SU-DHL-6 (cell line): ENCODE data around the gene NME1.

Experiments
- H2AFZ ChIP-seq: fragments of 200-600 bp; sonication (generic); 2 replicates; pipeline ENCODE4 v1.6.1; 2014; ENCODE audit warnings: low read depth, mild to moderate bottlenecking, moderate library complexity, mixed read lengths, antibody characterized with exemption, low read length; ENCODE audit not compliant: severe bottlenecking
- H3F3A ChIP-seq: fragments of 200-600 bp; shearing (Covaris generic); 2 replicates; pipeline ENCODE4 v1.6.0; 2016; ENCODE audit warnings: antibody characterized with exemption, mild to moderate bottlenecking; ENCODE audit not compliant: insufficient read depth
- H3K27ac ChIP-seq: fragments of 200-600 bp; sonication (generic); 2 replicates; pipeline ENCODE4 v1.5.1; 2016; ENCODE audit warnings: low read depth, mild to moderate bottlenecking, low read length, moderate library complexity, mixed read lengths
- H3K27me3 ChIP-seq: fragments of 200-600 bp; sonication (generic), shearing (Covaris generic); 2 replicates; pipeline ENCODE4 v1.6.0; 2014; ENCODE audit warnings: mild to moderate bottlenecking, low read length
- H3K36me3 ChIP-seq: fragments of 200-600 bp; sonication (generic); 2 replicates; pipeline ENCODE4 v1.6.1; 2014; ENCODE audit warnings: mild to moderate bottlenecking, low read length, mixed read lengths
- H3K4me2 ChIP-seq: fragments of 300-600, 200-600 bp; shearing (Covaris generic), sonication (generic); 2 replicates; pipeline ENCODE4 v1.6.0; 2014; ENCODE audit warnings: low read length, low read depth, mild to moderate bottlenecking; ENCODE audit not compliant: poor library complexity, severe bottlenecking
- H3K4me3 ChIP-seq: fragments of 200-600 bp; sonication (generic); 2 replicates; pipeline ENCODE4 v1.5.1; 2014; ENCODE audit warnings: antibody characterized with exemption, low read length, mild to moderate bottlenecking, mixed read lengths; ENCODE audit not compliant: insufficient read depth, poor library complexity, severe bottlenecking
- H3K79me2 ChIP-seq: fragments of 200-600 bp; sonication (generic); 2 replicates; pipeline ENCODE4 v1.6.1; 2014; ENCODE audit warnings: mild to moderate bottlenecking, low read length, moderate library complexity; ENCODE audit not compliant: insufficient read depth
- H3K9ac ChIP-seq: fragments of 200-600 bp; sonication (generic); 2 replicates; pipeline ENCODE4 v1.7.0; 2014; ENCODE audit warnings: mild to moderate bottlenecking, low read length
- H3K9me2 ChIP-seq: fragments of 200-600 bp; sonication (generic); replicated peaks from 2 replicates; pipeline ENCODE4 v1.6.1; 2014; ENCODE audit warnings: low read length; ENCODE audit not compliant: insufficient read depth
- H3K9me3 ChIP-seq: fragments of 200-600 bp; sonication (generic); 2 replicates; pipeline ENCODE4 v1.6.1; 2014; ENCODE audit warnings: low read length, mixed read lengths; ENCODE audit not compliant: insufficient read depth
- H4K20me1 ChIP-seq: fragments of 200-600 bp; sonication (generic); 2 replicates; pipeline ENCODE4 v1.6.1; 2014; ENCODE audit warnings: low read depth, mild to moderate bottlenecking, antibody characterized with exemption, low read length, moderate library complexity, mixed read lengths
- EZH2phosphoT487 ChIP-seq: fragments of 200-600 bp; sonication (generic), shearing (Covaris generic); conservative IDR thresholded peaks from 2 replicates; pipeline ENCODE4 v1.6.1; 2018; ENCODE audit warnings: mild to moderate bottlenecking, antibody characterized with exemption, low read length, moderate library complexity, mixed read lengths
- TF ChIP-seq, protein P1 (sequence below): fragments of 200-600 bp; sonication (generic); IDR thresholded peaks from one replicate; pipeline ENCODE4 v1.5.1; 2017; ENCODE audit warnings: antibody characterized with exemption, mild to moderate bottlenecking, low read length, moderate library complexity; ENCODE audit not compliant: insufficient read depth, poor library complexity, severe bottlenecking

The NME1 gene

DNA sequence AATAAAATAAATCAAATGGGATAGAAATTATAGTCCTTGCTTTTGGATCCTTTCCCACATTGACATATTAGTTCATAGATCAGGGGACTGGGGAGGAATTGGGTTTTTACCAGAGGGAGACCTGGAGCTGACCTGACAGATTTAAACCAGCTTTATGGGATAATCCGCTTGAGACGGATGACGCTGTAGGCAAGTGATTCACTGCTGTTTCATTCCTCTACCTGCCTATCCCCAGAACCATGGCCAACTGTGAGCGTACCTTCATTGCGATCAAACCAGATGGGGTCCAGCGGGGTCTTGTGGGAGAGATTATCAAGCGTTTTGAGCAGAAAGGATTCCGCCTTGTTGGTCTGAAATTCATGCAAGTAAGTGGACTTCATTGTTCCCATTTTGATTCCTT lies 2.1 kb downstream of the NME1 start:
- H2AFZ ChIP-seq = no peak overlapping the region
- H3K4me3 ChIP-seq = no peak overlapping the region
- no peaks in the 10 kb centered on the region for H3K9me3 ChIP-seq
- H3K79me2 ChIP-seq = peaks cover 58% of the 10 kb centered on the region
- no peaks in the 10 kb centered on the region for H3K27me3 ChIP-seq
- H3K9ac ChIP-seq = no peak overlapping the region
- H3K9me2 ChIP-seq = no peaks in the 10 kb centered on the region
- no peaks in the 10 kb centered on the region for H3F3A ChIP-seq
- TF ChIP-seq, protein P1, sequence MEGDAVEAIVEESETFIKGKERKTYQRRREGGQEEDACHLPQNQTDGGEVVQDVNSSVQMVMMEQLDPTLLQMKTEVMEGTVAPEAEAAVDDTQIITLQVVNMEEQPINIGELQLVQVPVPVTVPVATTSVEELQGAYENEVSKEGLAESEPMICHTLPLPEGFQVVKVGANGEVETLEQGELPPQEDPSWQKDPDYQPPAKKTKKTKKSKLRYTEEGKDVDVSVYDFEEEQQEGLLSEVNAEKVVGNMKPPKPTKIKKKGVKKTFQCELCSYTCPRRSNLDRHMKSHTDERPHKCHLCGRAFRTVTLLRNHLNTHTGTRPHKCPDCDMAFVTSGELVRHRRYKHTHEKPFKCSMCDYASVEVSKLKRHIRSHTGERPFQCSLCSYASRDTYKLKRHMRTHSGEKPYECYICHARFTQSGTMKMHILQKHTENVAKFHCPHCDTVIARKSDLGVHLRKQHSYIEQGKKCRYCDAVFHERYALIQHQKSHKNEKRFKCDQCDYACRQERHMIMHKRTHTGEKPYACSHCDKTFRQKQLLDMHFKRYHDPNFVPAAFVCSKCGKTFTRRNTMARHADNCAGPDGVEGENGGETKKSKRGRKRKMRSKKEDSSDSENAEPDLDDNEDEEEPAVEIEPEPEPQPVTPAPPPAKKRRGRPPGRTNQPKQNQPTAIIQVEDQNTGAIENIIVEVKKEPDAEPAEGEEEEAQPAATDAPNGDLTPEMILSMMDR = no peak
- TF ChIP-seq EZH2phosphoT487 = no peak
- H3K36me3 ChIP-seq = peaks cover 14% of the 10 kb centered on the region; the same call in 1 of the 2 replicates
- H3K27ac ChIP-seq = no peak overlapping the region
- H3K4me2 ChIP-seq = peak overlapping the region; percentile 85
- H4K20me1 ChIP-seq = 0 out of 2 replicates have a peak, but pooled peaks cover 3% of the 10 kb centered on the region

DNA sequence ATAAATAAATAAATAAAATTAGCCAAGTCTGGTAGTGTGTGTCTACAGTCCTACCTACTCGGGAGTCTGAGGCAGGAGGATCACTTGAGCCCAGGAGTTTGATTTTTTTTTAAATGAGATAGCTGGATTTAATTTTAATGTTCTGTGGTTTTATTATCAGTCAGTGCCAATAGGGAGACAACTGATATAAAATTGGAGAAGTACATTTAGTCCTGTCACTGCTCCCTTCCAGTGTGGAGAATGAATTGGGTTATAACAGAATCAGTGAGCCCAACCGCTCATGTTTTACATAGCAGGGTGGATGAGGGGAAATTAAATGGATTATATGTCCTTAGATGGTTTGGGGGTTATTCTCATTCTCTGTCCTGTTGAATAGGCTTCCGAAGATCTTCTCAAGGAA lies 6.2 kb downstream of the NME1 start:
- H3K79me2 ChIP-seq = peaks cover 45% of the 10 kb centered on the region

DNA sequence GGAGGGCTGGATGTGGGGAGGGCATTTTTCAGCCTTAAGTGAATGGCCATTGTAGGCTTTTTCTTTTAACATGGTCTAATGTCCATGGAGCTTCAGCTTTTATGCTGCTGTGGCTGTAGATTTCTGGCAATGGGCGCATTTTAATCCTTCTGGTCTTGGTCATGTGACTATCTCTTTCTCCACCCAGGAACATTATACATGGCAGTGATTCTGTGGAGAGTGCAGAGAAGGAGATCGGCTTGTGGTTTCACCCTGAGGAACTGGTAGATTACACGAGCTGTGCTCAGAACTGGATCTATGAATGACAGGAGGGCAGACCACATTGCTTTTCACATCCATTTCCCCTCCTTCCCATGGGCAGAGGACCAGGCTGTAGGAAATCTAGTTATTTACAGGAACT lies 8.2 kb downstream of the NME1 start:
- Histone ChIP-seq H3K4me2 (no peak overlapping the region), H3K9me3 (no peaks in the 10 kb centered on the region), H3K9me2 (no peaks in the 10 kb centered on the region), H3K27ac (no peak overlapping the region), H3F3A (peaks cover 29% of the 10 kb centered on the region), H2AFZ (no peak overlapping the region), H3K4me3 (no peak overlapping the region), H3K36me3 (peaks cover 10% of the 10 kb centered on the region; the same call in 1 of the 2 replicates), H4K20me1 (0 out of 2 replicates have a peak, but pooled peaks cover 3% of the 10 kb centered on the region), H3K27me3 (no peaks in the 10 kb centered on the region), H3K79me2 (peaks cover 26% of the 10 kb centered on the region), H3K9ac (no peak overlapping the region)
- TF ChIP-seq EZH2phosphoT487 = no peak
- TF ChIP-seq, protein P1 = no peak

More for the DNA sequence above, 6.2 kb downstream of the NME1 start:
- Histone ChIP-seq H3K9me2 (no peaks in the 10 kb centered on the region), H4K20me1 (0 out of 2 replicates have a peak, but pooled peaks cover 3% of the 10 kb centered on the region), H3K27ac (no peak overlapping the region), H2AFZ (no peak overlapping the region), H3K27me3 (no peaks in the 10 kb centered on the region), H3K9me3 (no peaks in the 10 kb centered on the region), H3F3A (peaks cover 16% of the 10 kb centered on the region), H3K4me2 (no peak overlapping the region), H3K36me3 (peaks cover 14% of the 10 kb centered on the region; the same call in 1 of the 2 replicates), H3K4me3 (no peak overlapping the region), H3K9ac (no peak overlapping the region)
- TF ChIP-seq, protein P1 = no peak
- TF ChIP-seq EZH2phosphoT487 = no peak
